Stimulated activated CD8-positive, alpha-beta memory T cell treated with anti-CD3 and anti-CD28 coated beads, Interleukin-2, amount 100 ng/mL, for 48 hours (primary cell): Measurements from ENCODE around the gene ZNF334.

ENCODE experiments used
- DNase-seq, 2 donors: peaks; one replicate each; pipeline ENCODE4 v3.0.0-alpha.2; 2020; ENCODE audit warnings: low read depth in 2 of 2

The ZNF334 gene

DNA sequence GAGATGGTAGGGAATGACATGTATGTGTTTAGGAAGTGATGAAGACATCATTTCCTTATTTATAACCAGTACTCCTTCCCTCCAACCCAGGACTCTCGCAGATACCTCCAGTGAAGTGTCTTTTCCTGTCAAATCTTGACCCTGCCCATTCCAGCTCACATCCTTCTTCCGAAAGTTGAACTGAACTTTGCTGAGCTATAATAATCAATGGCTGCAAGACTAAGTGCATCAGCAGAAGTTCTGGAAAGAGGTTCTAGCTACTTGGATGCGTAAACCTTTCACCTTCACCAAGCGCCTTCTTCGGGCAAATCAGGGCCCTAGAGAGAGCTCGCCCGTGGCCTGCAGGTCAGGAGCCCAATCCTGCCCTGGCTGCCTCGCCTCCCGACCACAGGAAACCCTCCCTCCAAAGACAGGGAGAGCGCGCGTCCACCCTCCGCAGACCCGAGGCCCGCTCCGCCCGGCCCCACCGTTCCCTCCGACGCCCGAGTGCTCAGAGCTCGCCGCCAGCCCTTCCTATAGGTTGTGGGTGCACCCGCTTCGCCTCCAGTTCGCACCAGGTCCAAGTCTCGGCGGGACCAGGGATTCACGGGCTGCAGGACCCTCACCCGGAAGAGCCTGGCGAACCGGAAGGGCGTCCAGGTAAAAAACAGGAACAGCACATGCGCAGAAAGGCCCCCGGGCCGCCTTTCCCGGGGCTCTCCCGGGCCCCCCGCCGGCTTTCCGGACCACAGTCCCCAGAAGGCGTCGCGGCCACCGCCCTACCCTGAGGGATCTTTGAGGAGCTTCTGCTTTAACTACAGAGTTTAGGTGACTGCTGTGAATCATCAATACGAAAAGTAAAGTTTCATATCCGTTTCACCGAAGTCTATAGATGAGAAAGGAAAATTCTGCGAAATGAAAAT is at the start of gene ZNF334:
TSS of gene ZNF334 (minus strand) at position 617 of the 902 bp plus-strand sequence. CDS start 1,457 bp downstream, outside the sequence.
- DNase-seq = peak; percentile 41 to 56

- peak; percentile 35 to 54 for DNase-seq
Measured at GRCh38 chr20:46562373-46563169, 49.2 kb upstream of the ZNF334 start.

DNA sequence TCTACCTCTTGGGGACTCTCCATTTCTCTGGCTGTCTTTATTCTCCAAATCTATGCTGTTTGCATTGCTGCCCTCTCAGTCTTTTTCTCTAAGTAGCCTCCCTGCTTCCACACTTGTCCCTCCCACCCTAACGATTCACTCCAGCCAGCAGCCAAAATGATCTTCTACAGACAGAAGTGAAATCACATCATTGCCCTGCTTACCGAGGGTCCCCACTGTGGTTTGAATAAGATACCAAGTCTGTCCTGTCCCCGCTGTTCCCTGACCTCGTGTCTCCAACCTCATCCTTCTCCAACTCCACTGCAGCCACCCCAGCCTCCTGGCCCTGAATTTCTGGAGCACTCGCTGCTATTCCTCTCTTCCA is 48.6 kb upstream of the ZNF334 start:
- no peak for DNase-seq

DNA sequence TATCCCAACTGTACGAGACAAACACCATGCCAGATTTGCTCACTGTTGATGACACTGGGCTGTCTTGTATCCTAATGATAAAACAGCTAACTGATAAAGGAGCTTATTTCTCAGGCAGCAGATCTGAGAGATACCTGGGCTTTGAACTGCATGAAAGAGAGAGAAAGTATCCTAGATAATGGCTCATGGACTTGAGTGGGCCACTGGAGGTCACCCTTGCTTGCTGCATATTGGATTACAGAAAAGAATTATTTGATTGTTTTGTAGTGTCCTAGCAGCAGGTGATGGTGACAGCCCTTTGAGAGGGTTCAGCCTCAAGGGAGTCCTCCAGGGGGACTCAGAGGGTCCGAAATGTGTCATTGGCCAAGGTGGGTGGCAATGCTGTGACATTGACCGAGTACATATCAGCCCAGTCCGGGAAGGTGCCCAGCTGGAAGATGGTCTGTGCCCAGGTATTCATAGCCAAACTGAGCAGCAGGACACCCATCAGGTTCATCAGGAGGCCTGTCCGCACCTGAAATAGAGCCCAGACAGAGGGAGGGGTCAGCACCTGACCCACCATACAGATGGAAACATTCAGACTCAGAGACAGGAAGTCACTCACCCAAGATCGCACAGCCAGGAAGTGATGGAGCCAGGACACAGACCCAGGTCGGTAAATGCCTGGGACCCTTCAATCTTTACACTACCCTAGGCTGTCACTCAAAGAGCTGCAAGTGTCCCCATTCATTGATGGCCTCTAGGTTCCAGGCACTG is 46.5 kb upstream of the ZNF334 start:
- no peak for DNase-seq

DNA sequence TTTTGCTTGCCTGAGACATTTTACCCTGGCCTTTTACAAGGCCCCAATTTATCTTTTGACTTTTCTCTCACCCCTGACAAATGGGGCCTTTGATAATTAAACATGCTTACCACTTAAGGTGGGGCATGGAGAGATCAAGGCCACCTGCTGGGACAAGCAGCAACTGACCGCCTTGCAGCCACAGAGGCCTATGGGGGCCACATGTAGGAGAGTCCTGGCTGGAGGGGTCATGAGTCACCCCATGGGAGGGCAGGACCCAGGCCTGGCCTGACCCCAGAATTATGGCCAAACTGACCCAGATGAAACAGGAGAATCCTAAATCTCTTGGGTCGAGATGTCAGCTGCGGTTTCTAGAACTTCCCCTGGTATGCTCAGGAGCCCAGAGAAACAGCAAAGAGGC is 45.6 kb upstream of the ZNF334 start:
- no peak for DNase-seq

DNA sequence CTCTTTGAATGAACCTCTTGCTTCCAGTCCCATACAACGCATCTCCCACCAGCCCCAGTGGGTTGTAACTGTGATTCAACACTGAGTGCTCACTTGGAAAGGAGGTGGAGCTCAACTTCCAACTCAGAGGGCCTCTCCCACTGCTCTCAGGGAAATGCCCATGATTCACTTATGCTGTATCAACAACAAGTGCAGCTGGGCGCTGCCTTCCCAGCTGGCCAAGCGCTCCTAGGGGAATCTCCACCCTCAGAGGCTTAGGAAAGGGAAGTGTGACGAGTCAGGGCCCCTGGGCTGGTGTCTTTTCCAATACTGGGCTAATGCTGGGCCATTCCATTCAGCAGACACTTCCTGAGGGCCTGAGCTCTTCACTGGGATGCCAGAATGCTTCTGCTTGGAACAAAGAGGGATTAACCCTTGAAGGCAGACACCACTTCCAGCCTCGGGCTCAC is 45.2 kb upstream of the ZNF334 start:
- peak; percentile 23 to 47 for DNase-seq

GRCh38 chr20:46557231-46557956 is 44.0 kb upstream of the ZNF334 start:
- DNase-seq = no peak

- DNase-seq = no peak
Measured at GRCh38 chr20:46555370-46555956, 42.1 kb upstream of the ZNF334 start.

DNA sequence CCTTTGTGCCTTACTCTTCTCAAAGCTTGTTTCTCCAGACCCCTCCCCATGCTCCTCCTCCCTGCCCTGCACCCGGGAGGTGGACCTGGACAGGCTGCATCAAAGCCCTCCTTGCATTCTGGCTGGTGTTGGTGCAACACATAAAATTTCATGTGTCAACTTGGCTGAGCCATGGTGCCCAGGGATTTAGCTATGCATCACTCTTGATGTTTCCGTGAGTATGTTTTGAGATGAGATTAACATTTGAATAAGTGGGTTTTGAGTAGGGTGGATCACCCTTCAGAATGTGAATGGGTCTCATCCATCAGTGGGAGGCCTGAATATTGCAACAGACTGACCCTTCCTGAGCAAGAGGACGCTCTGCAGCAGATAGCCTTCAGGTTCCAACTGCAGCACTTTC is 41.5 kb upstream of the ZNF334 start:
- no peak for DNase-seq

DNA sequence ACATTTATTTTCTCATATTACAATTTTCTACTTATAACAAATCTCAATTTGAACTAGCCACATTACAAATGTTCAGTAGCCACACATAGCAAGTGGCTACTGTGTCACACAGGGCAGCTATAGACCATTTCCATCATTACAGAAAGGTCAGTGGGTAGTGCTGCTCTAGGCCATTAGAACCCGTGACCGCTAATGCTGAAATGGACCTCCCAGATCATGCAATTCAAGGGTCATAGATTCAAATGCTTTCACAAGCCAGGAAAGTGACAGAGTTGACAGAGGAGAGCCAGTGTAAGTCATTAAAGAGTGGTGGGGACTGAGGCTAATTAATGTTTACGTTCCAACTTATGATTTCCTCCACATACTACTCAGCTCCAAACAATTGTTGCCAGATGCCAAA is 40.6 kb upstream of the ZNF334 start:
- DNase-seq = no peak

DNA sequence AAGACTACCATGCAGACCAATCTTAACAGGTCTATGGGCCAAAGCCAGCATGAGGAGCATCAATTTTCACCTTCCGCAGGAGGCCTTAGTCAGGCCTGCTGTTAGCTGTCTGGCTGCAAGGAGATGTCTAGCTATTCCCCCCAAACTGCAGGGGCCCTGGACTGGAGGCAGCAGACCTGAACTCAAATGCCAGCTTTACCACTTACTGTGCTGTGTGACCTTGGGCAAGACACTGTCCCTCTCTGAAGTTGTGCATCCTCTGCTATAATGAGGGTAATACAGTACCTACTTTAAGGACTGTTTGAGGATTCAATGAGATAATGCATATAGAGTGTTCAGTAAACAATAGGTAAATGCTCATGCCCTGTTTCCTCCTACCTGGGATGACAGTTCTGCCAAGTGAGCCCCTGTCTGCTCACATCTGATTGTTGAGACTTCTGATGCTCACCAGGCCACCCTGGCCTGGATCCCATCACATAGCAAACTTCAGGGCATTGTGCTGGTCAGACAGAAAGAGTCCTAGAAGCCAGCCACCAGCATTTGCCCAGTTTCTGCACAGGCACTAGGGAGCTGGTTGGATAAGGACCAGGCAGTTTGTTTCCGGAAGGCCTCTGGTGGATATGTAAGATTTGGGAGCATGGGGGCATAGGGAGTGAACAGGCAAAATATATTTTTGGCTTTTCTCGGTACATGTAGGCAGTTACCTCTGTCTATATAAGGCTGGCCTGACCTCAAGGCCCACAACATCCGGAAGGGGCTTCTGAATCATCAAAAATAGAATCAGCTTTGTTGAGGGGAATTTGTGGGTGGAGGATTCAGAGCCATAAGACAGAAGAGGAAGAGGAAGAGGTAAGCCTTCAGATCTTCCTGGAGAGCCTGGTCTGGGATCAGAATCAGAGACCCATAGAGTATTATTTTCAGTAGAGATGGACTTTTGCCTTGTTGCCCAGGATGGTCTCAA is 39.4 kb upstream of the ZNF334 start:
- peak; percentile 31 to 33 for DNase-seq

- no peak for DNase-seq
Measured at GRCh38 chr20:46551522-46552381, 38.4 kb upstream of the ZNF334 start.

GRCh38 chr20:46550461-46550860 is 37.1 kb upstream of the ZNF334 start, which contains the start of gene OCSTAMP:
TSS of gene OCSTAMP (minus strand) at chr20:46550654. CDS start at chr20:46550560, 94 bp downstream.
- DNase-seq = no peak

- no peak for DNase-seq
Measured at GRCh38 chr20:46549188-46549972, 36.0 kb upstream of the ZNF334 start.

DNA sequence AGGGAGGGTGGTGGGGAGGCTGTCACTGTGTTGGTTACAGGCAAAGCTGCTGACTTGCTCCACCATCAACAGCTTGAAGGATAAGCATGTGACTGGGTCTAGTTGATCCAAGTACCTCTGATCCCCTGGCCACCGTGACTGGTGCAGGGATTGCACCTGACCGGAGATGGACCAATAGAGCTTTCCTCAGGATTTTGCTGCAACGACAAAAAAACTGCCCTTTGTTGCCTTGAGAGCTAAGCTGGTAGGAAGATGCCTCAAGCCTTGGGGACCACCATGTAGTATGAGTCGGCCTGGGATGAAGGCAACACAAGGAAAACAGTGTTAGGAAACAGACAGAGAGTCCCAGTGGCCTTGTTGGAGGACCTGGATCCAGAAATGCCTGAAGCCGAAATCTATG is 35.3 kb upstream of the ZNF334 start:
- DNase-seq = no peak

- no peak for DNase-seq
Measured at GRCh38 chr20:46547995-46548394, 34.6 kb upstream of the ZNF334 start.

DNA sequence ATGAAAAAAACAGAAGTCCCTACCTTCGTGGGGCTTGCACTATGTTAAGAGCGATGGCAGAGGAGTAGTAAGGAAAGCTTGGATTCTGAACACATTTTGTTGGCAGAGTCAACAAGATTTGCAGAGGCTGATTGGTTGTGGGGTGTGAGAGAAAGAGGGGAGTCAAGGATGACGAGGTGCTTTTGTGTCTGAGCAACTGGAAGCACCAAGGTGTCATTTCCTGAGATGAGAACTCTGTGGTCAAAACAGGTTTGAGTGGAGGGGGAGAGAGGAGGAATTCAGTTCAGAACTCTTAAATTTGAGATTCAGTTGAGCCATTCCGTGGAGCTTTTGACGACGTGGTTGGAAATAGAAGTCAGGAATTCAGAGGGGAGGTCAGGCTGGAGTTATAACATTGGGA is 33.6 kb upstream of the ZNF334 start:
- DNase-seq = no peak

DNA sequence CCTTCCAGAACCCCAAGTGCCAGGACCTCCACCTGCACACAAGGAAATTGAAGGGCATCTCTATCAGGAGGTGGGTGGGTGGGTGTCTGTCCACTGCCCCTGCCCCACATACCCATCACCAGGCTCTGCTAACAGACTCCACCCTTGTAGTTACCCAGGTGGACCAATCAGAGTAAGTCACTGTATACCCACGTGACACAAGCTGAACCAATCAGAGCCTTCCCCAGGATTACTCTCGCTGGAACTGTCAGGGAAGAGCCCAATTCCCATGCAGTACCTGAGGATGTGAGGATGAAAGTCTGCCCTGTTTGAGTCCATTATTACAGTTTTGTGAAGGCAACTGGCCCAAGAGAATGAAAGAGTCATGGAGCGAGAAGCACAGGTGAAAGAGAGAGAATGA is 32.9 kb upstream of the ZNF334 start:
- no peak for DNase-seq
